Right lung (tissue), 5 donors: ENCODE results near the gene TYMP. TPM values are rescaled to one million over a fixed set of nuclear protein-coding genes. Genes with fewer than 3 reads are reported as not detected.
A peak's percentile ranks its signal among the peaks of the same experiment; 100 is the strongest.
"Not testable (repeated sequence)": the region's sequence is repeated elsewhere in the genome, so short reads cannot be mapped to it uniquely, and the experiment has no call there.

Experiments
- DNase-seq, 2 donors: peaks; one replicate each; pipeline ENCODE4 v3.0.0-alpha.2; 2013
- polyA plus RNA-seq, 5 donors: library from polyadenylated mRNA; unstranded; fragments of 120-200 nt; gene quantifications; one replicate each; pipeline versions ENCODE4 v1.2.1 to v1.2.3, GENCODE V29; 2013; ENCODE audit warnings: inconsistent platforms in 1 of 5, low replicate concordance in 1 of 5; ENCODE audit not compliant: insufficient read length in 5 of 5, insufficient read depth in 1 of 5

TYMP gene
- polyA plus RNA-seq, 5 donors, result 1.9 to 6.9 (median 3.2) TPM

DNA sequence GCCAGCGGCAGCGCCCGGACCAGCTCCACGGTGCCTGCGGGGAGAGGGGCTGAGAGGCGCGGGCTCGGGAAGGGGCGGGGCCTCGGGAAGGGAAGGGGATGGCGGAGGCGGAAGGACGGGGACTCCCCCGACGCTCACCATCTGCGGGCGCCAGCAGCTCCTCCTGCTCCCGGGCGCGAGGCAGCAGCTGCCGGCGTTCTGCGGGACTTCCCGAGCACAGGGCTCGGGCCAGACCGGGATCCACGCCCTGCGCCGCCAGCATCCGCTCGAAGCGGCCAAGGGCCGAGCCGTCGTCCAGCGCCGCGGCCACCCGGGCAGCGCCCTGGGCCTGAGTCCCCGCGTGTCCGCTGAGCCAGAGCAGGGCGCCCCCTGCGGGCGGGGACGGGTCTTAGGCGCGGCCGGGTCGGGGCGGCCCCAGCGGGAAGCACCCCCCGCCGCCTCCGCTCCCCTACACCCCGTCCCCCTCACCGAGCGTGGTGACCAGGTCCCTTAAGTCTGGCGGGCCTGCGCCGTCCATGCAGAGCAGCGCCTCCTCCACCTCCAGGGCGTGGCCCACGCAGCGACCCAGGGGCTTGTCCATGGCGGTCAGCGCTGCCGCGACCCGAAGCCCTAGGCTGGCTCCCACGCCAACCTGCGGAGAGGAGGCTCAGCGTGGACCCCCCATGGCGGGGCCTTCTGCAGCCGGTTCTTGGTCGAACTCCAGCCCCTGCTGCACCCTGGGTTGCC, 3.5 kb downstream of the TYMP start:
- peak in 1 of 2 donors; percentile 75 for DNase-seq

GRCh38 chr22:50525858-50526107, 4.0 kb downstream of the TYMP start:
- DNase-seq, result peak in 1 of 2 donors; percentile 74

DNA sequence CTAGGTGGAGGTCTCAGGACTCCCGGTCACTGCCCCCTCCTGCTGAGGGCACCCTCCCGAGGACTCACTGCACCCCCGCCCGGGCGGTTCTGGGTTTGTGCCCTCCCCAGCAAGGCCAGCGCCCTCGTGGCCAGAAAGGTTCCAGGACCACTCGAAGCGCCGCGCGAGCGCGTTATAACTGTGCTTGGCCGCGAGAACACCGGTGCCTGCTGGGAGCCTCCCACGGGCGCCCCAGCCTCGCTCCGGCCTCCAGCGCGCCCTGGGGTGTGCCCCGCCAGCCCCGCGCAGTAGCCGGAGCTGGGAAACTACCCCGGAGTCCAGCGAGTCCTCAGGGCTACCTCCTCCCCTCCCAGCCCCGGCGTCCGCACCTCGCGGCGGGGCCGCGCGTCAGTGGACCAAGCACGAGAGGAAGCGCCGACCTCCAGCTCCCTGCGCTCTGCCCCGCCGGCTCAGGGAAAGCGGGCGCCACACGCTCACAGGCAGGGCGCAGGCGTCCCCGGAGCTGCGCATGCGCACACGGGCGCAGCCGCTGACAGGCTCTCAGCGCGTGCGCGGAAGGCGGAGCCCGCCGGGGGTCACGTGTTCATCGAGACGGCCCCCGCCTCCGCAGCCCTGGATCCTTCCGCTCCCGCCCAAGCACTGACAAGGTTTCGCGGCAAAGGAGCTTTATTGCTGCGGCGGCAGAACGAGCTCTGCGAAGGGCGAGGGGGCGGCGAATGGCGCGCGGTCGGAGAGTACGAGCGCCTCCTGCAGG, 4.5 kb downstream of the TYMP start, which contains the start of gene SCO2:
TSS of gene SCO2 (minus strand) at position 495 of the 754 bp plus-strand sequence. CDS start 1,187 bp downstream, outside the sequence.
- DNase-seq, result peak; percentile 98

DNA sequence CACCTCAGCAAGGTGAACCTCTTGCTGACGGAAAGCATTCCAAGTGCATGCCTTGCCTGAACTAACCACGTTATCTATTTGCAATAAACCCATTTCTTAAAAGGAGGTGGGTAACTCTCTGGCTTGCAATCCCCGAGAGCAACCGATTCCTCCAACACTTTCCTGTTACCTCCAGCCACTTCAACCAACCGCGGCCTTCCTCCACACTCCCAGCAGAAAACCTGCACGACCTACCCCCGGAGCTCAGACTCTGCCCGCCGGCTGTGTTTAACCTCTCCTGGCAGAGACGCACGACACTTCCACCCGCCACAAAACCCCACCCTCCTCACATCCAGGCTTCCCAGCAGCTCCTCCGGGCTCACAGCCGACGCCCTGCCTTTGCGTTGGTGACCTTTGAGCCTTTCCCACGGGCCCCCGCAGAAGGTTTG, 5.1 kb downstream of the TYMP start:
- DNase-seq, result no peak

DNA sequence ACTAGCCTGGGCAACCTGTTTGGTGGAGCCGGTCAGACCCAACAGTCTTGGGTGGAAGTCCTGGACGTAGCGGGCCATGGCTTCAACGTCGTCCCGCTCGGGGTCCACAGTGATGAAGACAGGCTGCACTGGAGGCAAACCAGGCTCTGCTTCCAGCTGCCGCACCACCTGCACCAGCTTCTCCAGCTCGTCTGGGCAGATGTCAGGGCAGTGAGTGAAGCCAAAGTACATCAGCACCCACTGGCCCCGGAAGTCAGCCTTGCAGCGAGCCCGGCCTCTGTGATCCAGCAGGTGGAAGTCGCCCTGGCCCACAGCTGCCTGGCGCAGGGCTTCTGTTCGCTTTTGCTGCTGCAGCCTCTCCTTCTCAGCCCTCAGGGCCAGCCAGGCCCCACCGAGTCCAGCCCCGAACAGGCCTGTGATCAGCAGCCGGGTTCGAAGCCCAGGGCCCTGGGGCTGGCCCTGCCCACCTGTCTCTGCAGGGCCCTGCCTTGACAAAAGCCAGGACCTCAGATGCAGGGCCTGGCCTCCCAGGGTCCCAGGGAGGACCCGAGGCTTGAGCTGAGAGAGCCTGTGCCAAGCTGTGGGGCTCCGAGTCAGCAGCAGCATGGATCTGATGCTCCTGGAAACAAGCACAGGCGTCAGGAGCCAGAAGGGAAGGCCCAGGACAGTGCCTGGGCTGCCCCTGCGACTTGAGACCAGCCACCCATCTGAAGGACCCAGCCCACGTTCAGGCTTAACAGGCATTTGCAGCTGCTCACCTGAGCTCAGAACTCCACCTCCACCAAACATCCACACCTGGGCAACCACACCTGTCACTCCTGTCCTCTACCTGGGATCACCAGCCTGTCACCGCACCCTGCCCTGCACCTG, 5.8 kb downstream of the TYMP start:
- DNase-seq, result no peak

- no peak for DNase-seq
Measured at GRCh38 chr22:50523458-50523805, 6.4 kb downstream of the TYMP start.

GRCh38 chr22:50522806-50523438, 6.9 kb downstream of the TYMP start:
- DNase-seq, result no peak

DNA sequence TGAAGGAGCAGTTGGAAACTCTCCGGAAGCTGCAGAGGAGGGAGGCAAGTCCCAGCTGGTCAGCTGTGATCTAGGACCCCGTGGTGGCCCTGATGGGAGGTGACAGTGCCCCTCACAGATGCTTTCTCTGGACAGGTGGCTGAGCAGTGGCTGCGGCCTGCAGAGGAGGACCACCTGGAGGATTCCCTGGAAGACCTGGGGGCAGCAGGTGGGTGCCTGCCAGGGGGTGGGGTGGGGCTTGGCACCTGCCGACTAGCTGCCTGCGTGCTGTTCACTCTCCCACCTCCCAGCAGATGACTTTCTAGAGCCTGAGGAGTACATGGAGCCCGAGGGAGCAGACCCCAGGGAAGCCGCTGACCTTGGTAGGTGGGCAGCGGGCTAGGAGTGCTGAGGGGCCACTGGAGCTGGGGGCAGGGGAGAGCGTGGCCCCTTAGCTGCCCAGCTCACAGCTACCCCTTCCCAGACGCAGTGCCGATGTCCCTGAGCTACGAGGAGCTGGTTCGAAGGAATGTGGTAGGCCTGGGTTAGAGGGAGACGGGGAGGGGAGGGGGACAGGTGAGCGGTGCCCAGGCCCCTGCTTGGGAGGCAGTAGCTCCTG, 7.5 kb downstream of the TYMP start:
- no peak for DNase-seq

GRCh38 chr22:50521710-50522109, 8.1 kb downstream of the TYMP start:
- DNase-seq, result no peak

GRCh38 chr22:50520826-50521453, 8.9 kb downstream of the TYMP start:
- no peak for DNase-seq

- not testable (repeated sequence) for DNase-seq
Measured at GRCh38 chr22:50520184-50520583, 9.6 kb downstream of the TYMP start.

DNA sequence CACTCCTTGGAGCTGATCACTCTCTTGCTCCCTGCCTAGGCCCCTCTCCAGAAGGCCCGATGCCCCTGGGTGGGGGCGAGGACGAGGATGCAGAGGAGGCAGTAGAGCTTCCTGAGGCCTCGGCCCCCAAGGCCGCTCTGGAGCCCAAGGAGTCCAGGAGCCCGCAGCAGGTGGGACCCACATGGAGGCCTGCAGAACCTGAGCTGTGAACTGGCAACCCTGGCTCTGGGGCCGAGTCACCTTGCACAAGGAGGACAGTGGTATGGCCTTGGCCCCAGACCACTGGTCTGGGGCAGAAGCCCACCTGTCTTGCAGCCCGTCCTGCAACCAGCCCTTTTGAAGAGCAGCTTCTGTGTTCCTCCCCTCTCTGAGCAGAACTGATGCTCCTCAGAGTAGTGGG, 10.7 kb downstream of the TYMP start:
- no peak for DNase-seq

DNA sequence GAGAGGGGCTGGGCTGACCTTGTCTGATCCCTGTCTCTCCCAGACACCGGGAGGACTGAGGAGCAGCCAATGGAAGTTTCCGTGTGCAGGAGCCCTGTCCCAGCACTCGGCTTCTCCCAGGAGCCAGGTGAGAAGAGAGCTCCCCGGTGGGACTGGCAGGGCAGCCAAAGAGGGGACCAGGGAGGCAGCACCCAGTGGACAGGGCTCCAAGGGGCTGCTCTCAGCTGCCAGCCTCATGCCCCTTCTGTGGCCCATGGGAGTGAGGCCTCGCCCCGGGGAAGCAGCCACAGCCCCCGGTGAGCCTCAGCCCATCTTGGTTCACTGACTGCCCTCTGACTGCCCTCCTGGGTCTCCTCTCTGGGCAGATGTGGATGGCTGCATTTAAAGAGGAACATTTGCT, 11.2 kb downstream of the TYMP start:
- no peak for DNase-seq

DNA sequence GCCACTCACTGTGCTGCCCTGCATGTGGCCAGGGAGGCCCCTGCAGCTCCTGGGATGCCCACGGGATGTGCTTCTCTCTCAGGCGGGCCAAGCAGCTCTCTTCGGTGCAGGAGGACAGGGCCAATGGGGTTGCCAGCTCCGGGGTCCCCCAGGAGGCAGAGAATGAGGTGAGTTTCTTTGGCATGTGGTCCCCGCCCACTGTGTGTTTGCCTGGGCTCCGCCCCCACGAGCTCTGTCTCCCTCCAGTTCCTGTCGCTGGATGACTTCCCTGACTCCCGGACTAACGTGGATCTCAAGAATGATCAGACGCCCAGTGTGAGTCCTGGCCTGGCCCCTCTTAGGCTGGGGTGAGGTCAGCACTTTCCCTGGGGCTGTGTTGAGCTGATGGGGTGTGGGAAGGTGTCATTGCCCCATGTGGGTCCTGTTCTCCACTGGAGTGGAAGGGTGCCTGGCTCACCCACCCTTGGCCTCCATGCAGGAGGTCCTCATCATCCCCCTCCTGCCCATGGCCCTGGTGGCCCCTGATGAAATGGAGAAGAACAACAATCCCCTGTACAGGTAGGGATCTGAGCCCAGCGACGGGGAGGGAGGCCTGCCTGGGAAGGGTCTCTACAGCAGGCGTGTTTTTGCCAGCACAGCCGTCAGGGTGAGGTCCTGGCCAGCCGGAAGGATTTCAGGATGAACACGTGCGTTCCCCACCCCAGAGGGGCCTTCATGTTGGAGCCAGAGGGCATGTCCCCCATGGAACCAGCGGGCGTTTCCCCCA, 12.1 kb downstream of the TYMP start:
- no peak for DNase-seq

GRCh38 chr22:50516891-50517290, 12.9 kb downstream of the TYMP start:
- no peak for DNase-seq

- no peak for DNase-seq
Measured at GRCh38 chr22:50516068-50516467, 13.7 kb downstream of the TYMP start.

- DNase-seq, result no peak
Measured at GRCh38 chr22:50513175-50513574, 16.6 kb downstream of the TYMP start.

GRCh38 chr22:50508897-50509296, 20.9 kb downstream of the TYMP start:
- no peak for DNase-seq

GRCh38 chr22:50507991-50508884, 21.6 kb downstream of the TYMP start, which contains the start of gene NCAPH2:
NCAPH2 (plus strand) TSS chr22:50508224; CDS start chr22:50508338, 114 bp downstream.
- peak; percentile 98 to 100 for DNase-seq
